M059J (cell line): Measurements from ENCODE around the gene MIX23. TPM values are rescaled to one million over a fixed set of nuclear protein-coding genes. Genes with fewer than 3 reads are reported as not detected.

ENCODE experiments used
- DNase-seq: peaks from one replicate; pipeline ENCODE4 v3.0.0-alpha.2; 2012; ENCODE audit warnings: low read depth
- total RNA-seq: library from RNA; depleted of rRNA; stranded (reverse); fragments of >200 nt; shearing (Covaris generic); gene quantifications from 2 replicates; pipeline ENCODE4 v1.2.3, GENCODE V29; 2014

Gene MIX23
- total RNA-seq, 1 experiment from 2014 or later = 56.4 TPM

- DNase-seq = peak; percentile 66
These were observed 10.1 kb upstream of the MIX23 start for GRCh38 chr3:122392868-122393844.

GRCh38 chr3:122391681-122392446 is 8.8 kb upstream of the MIX23 start:
- DNase-seq = no peak

GRCh38 chr3:122390665-122391064 is 7.6 kb upstream of the MIX23 start:
- DNase-seq = no peak

- no peak for DNase-seq
These were observed 6.9 kb upstream of the MIX23 start for GRCh38 chr3:122389892-122390291.

GRCh38 chr3:122389197-122389596 is 6.2 kb upstream of the MIX23 start:
- no peak for DNase-seq

GRCh38 chr3:122387709-122388108 is 4.7 kb upstream of the MIX23 start:
- no peak for DNase-seq

GRCh38 chr3:122383771-122384697 is 1.0 kb upstream of the MIX23 start, which contains the start of gene FAM162A:
Gene FAM162A (plus strand): TSS chr3:122384182. CDS start chr3:122384266, 84 bp downstream.
- peak; percentile 96 for DNase-seq

GRCh38 chr3:122377975-122378374 is 5.1 kb downstream of the MIX23 start:
- DNase-seq = no peak

- DNase-seq = no peak
These were observed 9.0 kb downstream of the MIX23 start for GRCh38 chr3:122374034-122374433.

- peak; percentile 22 for DNase-seq
These were observed 16.7 kb downstream of the MIX23 start for GRCh38 chr3:122366379-122366749.

- peak; percentile 76 for DNase-seq
These were observed 17.3 kb downstream of the MIX23 start for GRCh38 chr3:122365582-122366378.

- DNase-seq = no peak
These were observed 18.0 kb downstream of the MIX23 start for GRCh38 chr3:122365073-122365472.

GRCh38 chr3:122364490-122364889 is 18.5 kb downstream of the MIX23 start:
- DNase-seq = no peak

- no peak for DNase-seq
These were observed 21.0 kb downstream of the MIX23 start for GRCh38 chr3:122362026-122362425.

- no peak for DNase-seq
These were observed 24.4 kb downstream of the MIX23 start for GRCh38 chr3:122358703-122359032.

GRCh38 chr3:122357828-122358702 is 25.0 kb downstream of the MIX23 start:
- DNase-seq = no peak

GRCh38 chr3:122356402-122356801 is 26.6 kb downstream of the MIX23 start:
- peak; percentile 59 for DNase-seq

GRCh38 chr3:122355612-122356011 is 27.4 kb downstream of the MIX23 start:
- no peak for DNase-seq

- no peak for DNase-seq
These were observed 29.1 kb downstream of the MIX23 start for GRCh38 chr3:122353893-122354401.

GRCh38 chr3:122353215-122353614 is 29.8 kb downstream of the MIX23 start:
- peak; percentile 30 for DNase-seq
